Measurements from ENCODE around the gene NLGN4Y.

NLGN4Y gene

DNA sequence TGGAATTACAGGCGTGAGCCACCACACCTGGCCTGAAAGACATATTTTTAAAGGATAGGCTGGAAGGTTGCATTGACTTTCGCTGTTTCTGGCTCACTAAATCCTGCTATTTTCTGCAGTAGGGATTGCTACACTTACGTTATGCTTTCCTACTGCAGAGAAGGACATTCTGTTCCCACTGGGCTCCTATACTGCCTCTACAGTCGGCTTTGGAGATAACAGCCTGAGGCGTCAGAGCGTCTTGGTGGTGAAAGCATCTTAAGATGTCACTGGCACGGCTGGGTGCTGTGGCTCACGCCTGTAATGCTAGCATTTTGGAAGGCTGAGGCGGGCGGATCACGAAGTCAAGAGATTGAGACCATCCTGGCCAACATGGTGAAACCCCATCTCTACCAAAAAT, 77.0 kb downstream of the NLGN4Y start:
- Histone ChIP-seq H3K36me3 (ENCODE audit: control insufficient read depth in 4 of 4, insufficient read depth in 4 of 4, low read length in 3 of 4) (no peaks in the 10 kb centered on the region), H3K27ac (ENCODE audit: insufficient read depth in 1 of 2, low read depth in 1 of 2, low read length in 2 of 2, poor library complexity in 1 of 2, severe bottlenecking in 2 of 2) (no peak overlapping the region), H3K4me3 (ENCODE audit: control insufficient read depth in 1 of 7, extremely low read depth in 1 of 7, insufficient read depth in 4 of 7, low read depth in 2 of 7, low read length in 6 of 7) (no peak overlapping the region), H3K9me3 (ENCODE audit: control extremely low read depth in 1 of 5, control insufficient read depth in 4 of 5, insufficient read depth in 2 of 5, low read depth in 1 of 5, low read length in 4 of 5) (no peaks in the 10 kb centered on the region), H3K4me1 (ENCODE audit: control extremely low read depth in 1 of 4, control insufficient read depth in 4 of 4, insufficient read depth in 4 of 4, low read length in 3 of 4) (no peaks in the 10 kb centered on the region), H3K27me3 (replicated peaks in 2 of 5; ENCODE audit: control insufficient read depth in 4 of 5, insufficient read depth in 5 of 5, low read length in 4 of 5) (no peaks in the 10 kb centered on the region)
- no peak for DNase-seq
- CTCF ChIA-PET: no interaction called here
- POLR2A ChIA-PET: no interaction called here
- WGBS (ENCODE audit: insufficient coverage): no CpG with 5 or more reads among the region's 11 CpGs

DNA sequence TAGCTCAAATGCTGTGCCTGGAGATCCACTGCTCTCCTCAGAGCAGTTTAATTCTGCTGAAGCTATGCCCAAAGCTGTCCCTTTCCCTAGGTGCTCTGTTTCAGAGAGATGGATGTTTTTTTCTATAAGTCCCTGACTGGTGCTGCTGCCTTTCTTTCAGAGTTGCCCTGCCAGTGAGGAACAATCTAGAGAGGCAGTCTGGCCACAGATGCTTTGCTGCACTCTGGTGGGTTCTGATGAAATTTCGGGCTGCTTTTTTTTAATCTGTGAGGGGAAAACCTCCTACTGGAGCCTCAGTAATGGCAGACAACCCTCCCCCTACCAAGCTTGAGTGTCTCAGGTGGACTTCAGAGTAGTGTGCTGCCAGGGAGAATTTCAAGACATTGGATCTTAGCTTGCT, 93.3 kb downstream of the NLGN4Y start:
- no peaks in the 10 kb centered on the region for H3K9me3 ChIP-seq (ENCODE audit: control extremely low read depth in 1 of 5, control insufficient read depth in 4 of 5, insufficient read depth in 2 of 5, low read depth in 1 of 5, low read length in 4 of 5)
- H3K4me1 ChIP-seq (ENCODE audit: control extremely low read depth in 1 of 4, control insufficient read depth in 4 of 4, insufficient read depth in 4 of 4, low read length in 3 of 4): no peaks in the 10 kb centered on the region
- no peak for DNase-seq
- H3K36me3 ChIP-seq (ENCODE audit: control insufficient read depth in 4 of 4, insufficient read depth in 4 of 4, low read length in 3 of 4): no peaks in the 10 kb centered on the region
- H3K27me3 ChIP-seq (replicated peaks in 2 of 5; ENCODE audit: control insufficient read depth in 4 of 5, insufficient read depth in 5 of 5, low read length in 4 of 5): no peaks in the 10 kb centered on the region
- ChIA-PET POLR2A (no interaction called here), CTCF (no interaction called here)
- no peak overlapping the region for H3K27ac ChIP-seq (ENCODE audit: insufficient read depth in 1 of 2, low read depth in 1 of 2, low read length in 2 of 2, poor library complexity in 1 of 2, severe bottlenecking in 2 of 2)
- H3K4me3 ChIP-seq (ENCODE audit: control insufficient read depth in 1 of 7, extremely low read depth in 1 of 7, insufficient read depth in 4 of 7, low read depth in 2 of 7, low read length in 6 of 7): no peak overlapping the region
- WGBS (ENCODE audit: insufficient coverage): no CpG with 5 or more reads among the region's 1 CpG

DNA sequence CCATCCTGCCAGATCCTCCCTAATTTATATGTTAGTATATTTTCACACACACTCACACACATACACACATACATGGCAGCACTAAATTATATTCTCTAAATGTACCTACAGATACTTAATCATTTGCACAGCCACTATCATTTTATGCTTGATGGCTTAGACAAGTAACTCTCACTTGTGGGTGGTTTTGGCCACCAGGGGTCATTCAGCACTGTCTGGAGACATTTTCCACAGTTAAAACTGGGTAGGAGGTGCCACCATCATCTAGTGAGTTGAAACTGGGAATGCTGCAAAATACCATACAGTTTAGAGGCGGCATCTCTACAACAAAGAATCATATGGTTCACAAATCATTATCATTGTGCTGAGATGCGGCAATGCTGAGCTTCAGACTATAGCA, 94.2 kb downstream of the NLGN4Y start:
- Histone ChIP-seq H3K27ac (ENCODE audit: insufficient read depth in 1 of 2, low read depth in 1 of 2, low read length in 2 of 2, poor library complexity in 1 of 2, severe bottlenecking in 2 of 2) (no peak overlapping the region), H3K4me3 (ENCODE audit: control insufficient read depth in 1 of 7, extremely low read depth in 1 of 7, insufficient read depth in 4 of 7, low read depth in 2 of 7, low read length in 6 of 7) (no peak overlapping the region), H3K27me3 (replicated peaks in 2 of 5; ENCODE audit: control insufficient read depth in 4 of 5, insufficient read depth in 5 of 5, low read length in 4 of 5) (no peaks in the 10 kb centered on the region), H3K36me3 (ENCODE audit: control insufficient read depth in 4 of 4, insufficient read depth in 4 of 4, low read length in 3 of 4) (no peaks in the 10 kb centered on the region), H3K9me3 (ENCODE audit: control extremely low read depth in 1 of 5, control insufficient read depth in 4 of 5, insufficient read depth in 2 of 5, low read depth in 1 of 5, low read length in 4 of 5) (no peaks in the 10 kb centered on the region), H3K4me1 (ENCODE audit: control extremely low read depth in 1 of 4, control insufficient read depth in 4 of 4, insufficient read depth in 4 of 4, low read length in 3 of 4) (no peaks in the 10 kb centered on the region)
- ChIA-PET POLR2A (no interaction called here), CTCF (no interaction called here)
- WGBS (ENCODE audit: insufficient coverage): no CpG with 5 or more reads among the region's 2 CpGs
- DNase-seq: no peak

DNA sequence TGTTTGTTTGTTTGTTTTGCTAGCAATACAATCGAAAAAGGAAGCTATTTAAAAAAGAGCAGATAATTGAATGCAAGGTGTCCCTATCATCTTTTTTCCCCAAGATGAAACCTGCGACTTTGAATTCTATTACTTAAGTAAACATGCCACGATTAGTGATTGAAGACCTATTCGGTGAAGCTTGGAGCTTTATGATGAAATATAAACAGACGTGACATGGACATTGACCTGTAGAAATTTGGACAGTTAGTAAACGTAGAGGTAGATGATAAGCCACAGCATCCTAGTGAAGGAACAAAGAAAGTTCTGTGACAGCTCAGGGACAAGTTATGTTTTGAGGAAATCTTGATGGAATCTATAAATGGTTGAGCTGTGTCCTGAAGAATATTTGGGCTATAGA, 103.9 kb downstream of the NLGN4Y start:
- Histone ChIP-seq H3K4me1 (ENCODE audit: control extremely low read depth in 1 of 4, control insufficient read depth in 4 of 4, insufficient read depth in 4 of 4, low read length in 3 of 4) (no peaks in the 10 kb centered on the region), H3K36me3 (ENCODE audit: control insufficient read depth in 4 of 4, insufficient read depth in 4 of 4, low read length in 3 of 4) (no peaks in the 10 kb centered on the region), H3K27me3 (replicated peaks in 2 of 5; ENCODE audit: control insufficient read depth in 4 of 5, insufficient read depth in 5 of 5, low read length in 4 of 5) (no peaks in the 10 kb centered on the region), H3K27ac (ENCODE audit: insufficient read depth in 1 of 2, low read depth in 1 of 2, low read length in 2 of 2, poor library complexity in 1 of 2, severe bottlenecking in 2 of 2) (no peak overlapping the region), H3K4me3 (ENCODE audit: control insufficient read depth in 1 of 7, extremely low read depth in 1 of 7, insufficient read depth in 4 of 7, low read depth in 2 of 7, low read length in 6 of 7) (no peak overlapping the region), H3K9me3 (ENCODE audit: control extremely low read depth in 1 of 5, control insufficient read depth in 4 of 5, insufficient read depth in 2 of 5, low read depth in 1 of 5, low read length in 4 of 5) (no peaks in the 10 kb centered on the region)
- ChIA-PET CTCF (no interaction called here), POLR2A (no interaction called here)
- WGBS (ENCODE audit: insufficient coverage): no CpG with 5 or more reads among the region's 6 CpGs
- no peak for DNase-seq

DNA sequence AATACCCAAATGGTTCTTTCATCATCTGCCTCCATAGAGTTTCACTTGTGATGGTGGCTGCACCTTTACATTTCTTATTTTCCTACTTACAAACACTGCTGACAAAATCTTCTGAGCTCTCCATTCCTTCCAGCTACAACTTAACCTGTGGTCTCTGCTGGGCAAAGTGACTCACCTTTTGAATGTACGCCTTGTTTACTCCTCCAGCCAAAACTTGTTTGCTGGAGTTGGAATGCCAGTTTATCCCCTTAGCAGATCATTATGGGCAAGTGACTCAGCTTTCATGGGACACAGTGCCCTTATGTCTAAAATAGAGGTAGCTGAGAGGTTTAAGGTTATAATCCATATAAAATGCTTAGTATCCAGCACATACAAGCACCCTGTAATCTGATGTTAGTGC, 107.3 kb downstream of the NLGN4Y start:
- Histone ChIP-seq H3K36me3 (ENCODE audit: control insufficient read depth in 4 of 4, insufficient read depth in 4 of 4, low read length in 3 of 4) (no peaks in the 10 kb centered on the region), H3K4me3 (ENCODE audit: control insufficient read depth in 1 of 7, extremely low read depth in 1 of 7, insufficient read depth in 4 of 7, low read depth in 2 of 7, low read length in 6 of 7) (no peak overlapping the region), H3K27me3 (replicated peaks in 2 of 5; ENCODE audit: control insufficient read depth in 4 of 5, insufficient read depth in 5 of 5, low read length in 4 of 5) (no peaks in the 10 kb centered on the region), H3K9me3 (ENCODE audit: control extremely low read depth in 1 of 5, control insufficient read depth in 4 of 5, insufficient read depth in 2 of 5, low read depth in 1 of 5, low read length in 4 of 5) (no peaks in the 10 kb centered on the region), H3K27ac (ENCODE audit: insufficient read depth in 1 of 2, low read depth in 1 of 2, low read length in 2 of 2, poor library complexity in 1 of 2, severe bottlenecking in 2 of 2) (no peak overlapping the region), H3K4me1 (ENCODE audit: control extremely low read depth in 1 of 4, control insufficient read depth in 4 of 4, insufficient read depth in 4 of 4, low read length in 3 of 4) (no peaks in the 10 kb centered on the region)
- no CpG with 5 or more reads among the region's 1 CpG for WGBS (ENCODE audit: insufficient coverage)
- ChIA-PET POLR2A (no interaction called here), CTCF (no interaction called here)
- DNase-seq: no peak

DNA sequence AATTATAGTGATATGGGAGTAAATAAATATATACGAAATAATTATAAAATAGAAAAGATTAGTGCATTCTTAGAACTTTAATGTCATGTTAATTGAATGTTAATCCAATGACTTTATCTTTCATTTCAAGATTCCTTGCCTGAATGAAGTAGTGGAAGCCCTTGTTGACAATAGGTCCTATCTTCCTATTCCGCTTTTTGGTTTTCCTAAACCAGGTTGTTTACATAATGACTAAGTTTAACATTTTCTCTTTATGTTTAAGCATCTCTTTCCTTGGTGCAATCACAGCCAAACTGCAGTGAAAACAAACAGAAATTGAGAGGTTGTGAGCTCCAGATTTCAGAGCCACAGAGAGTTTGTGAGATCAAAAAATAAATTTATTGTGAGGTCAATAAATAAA, 109.4 kb downstream of the NLGN4Y start:
- Histone ChIP-seq H3K4me1 (ENCODE audit: control extremely low read depth in 1 of 4, control insufficient read depth in 4 of 4, insufficient read depth in 4 of 4, low read length in 3 of 4) (no peaks in the 10 kb centered on the region), H3K27me3 (replicated peaks in 2 of 5; ENCODE audit: control insufficient read depth in 4 of 5, insufficient read depth in 5 of 5, low read length in 4 of 5) (no peaks in the 10 kb centered on the region), H3K36me3 (ENCODE audit: control insufficient read depth in 4 of 4, insufficient read depth in 4 of 4, low read length in 3 of 4) (no peaks in the 10 kb centered on the region), H3K27ac (ENCODE audit: insufficient read depth in 1 of 2, low read depth in 1 of 2, low read length in 2 of 2, poor library complexity in 1 of 2, severe bottlenecking in 2 of 2) (no peak overlapping the region), H3K4me3 (ENCODE audit: control insufficient read depth in 1 of 7, extremely low read depth in 1 of 7, insufficient read depth in 4 of 7, low read depth in 2 of 7, low read length in 6 of 7) (no peak overlapping the region), H3K9me3 (ENCODE audit: control extremely low read depth in 1 of 5, control insufficient read depth in 4 of 5, insufficient read depth in 2 of 5, low read depth in 1 of 5, low read length in 4 of 5) (no peaks in the 10 kb centered on the region)
- CTCF ChIA-PET: no interaction called here
- WGBS (ENCODE audit: insufficient coverage): no CpG with 5 or more reads among the region's 2 CpGs
- POLR2A ChIA-PET: no interaction called here
- no peak for DNase-seq

DNA sequence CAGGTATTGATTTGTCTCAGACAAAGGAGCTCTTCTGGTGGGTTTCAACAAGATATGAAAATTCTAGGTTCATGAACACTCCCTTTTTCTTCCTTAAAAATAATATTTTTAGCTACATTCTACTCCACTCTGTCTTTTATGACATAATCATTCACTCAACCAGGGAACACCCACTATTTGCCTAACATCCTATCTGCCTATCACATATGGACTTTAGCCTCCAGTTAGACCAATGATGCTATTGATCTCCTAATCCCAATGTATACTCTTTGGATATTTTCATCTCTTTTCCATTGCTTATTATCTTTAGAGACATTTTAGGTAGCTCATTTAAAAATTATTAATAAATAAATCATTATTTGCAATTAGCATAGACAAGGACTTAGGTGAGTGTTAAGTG, 110.6 kb downstream of the NLGN4Y start:
- no peaks in the 10 kb centered on the region for H3K36me3 ChIP-seq (ENCODE audit: control insufficient read depth in 4 of 4, insufficient read depth in 4 of 4, low read length in 3 of 4)
- CTCF ChIA-PET: no interaction called here
- no peak for DNase-seq
- H3K27ac ChIP-seq (ENCODE audit: insufficient read depth in 1 of 2, low read depth in 1 of 2, low read length in 2 of 2, poor library complexity in 1 of 2, severe bottlenecking in 2 of 2): no peak overlapping the region
- no peak overlapping the region for H3K4me3 ChIP-seq (ENCODE audit: control insufficient read depth in 1 of 7, extremely low read depth in 1 of 7, insufficient read depth in 4 of 7, low read depth in 2 of 7, low read length in 6 of 7)
- POLR2A ChIA-PET: no interaction called here
- H3K27me3 ChIP-seq (replicated peaks in 2 of 5; ENCODE audit: control insufficient read depth in 4 of 5, insufficient read depth in 5 of 5, low read length in 4 of 5): no peaks in the 10 kb centered on the region
- no peaks in the 10 kb centered on the region for H3K9me3 ChIP-seq (ENCODE audit: control extremely low read depth in 1 of 5, control insufficient read depth in 4 of 5, insufficient read depth in 2 of 5, low read depth in 1 of 5, low read length in 4 of 5)
- H3K4me1 ChIP-seq (ENCODE audit: control extremely low read depth in 1 of 4, control insufficient read depth in 4 of 4, insufficient read depth in 4 of 4, low read length in 3 of 4): no peaks in the 10 kb centered on the region

DNA sequence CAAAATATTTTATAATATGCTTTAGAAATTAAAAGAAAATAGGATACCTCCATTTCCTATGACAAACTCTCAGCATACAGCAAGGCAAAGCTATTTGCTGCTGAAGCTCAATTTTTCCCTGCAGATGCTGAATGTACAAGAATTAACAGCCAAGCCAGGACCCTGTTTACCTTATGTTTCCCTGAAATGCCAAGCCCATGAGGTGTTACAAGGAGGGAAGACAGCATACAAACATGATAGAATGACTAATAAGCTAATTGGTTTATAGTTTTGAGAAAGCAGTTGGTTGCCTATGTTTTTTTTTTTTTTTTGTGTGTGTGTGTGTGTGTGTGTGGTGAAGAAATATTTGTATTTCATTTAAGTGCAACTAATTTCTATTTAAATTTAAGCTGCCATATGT, 113.2 kb downstream of the NLGN4Y start:
- no peaks in the 10 kb centered on the region for H3K36me3 ChIP-seq (ENCODE audit: control insufficient read depth in 4 of 4, insufficient read depth in 4 of 4, low read length in 3 of 4)
- DNase-seq: no peak
- POLR2A ChIA-PET: no interaction called here
- CTCF ChIA-PET: no interaction called here
- H3K4me3 ChIP-seq (ENCODE audit: control insufficient read depth in 1 of 7, extremely low read depth in 1 of 7, insufficient read depth in 4 of 7, low read depth in 2 of 7, low read length in 6 of 7): no peak overlapping the region
- H3K27me3 ChIP-seq (replicated peaks in 2 of 5; ENCODE audit: control insufficient read depth in 4 of 5, insufficient read depth in 5 of 5, low read length in 4 of 5): no peaks in the 10 kb centered on the region
- no peaks in the 10 kb centered on the region for H3K4me1 ChIP-seq (ENCODE audit: control extremely low read depth in 1 of 4, control insufficient read depth in 4 of 4, insufficient read depth in 4 of 4, low read length in 3 of 4)
- no peaks in the 10 kb centered on the region for H3K9me3 ChIP-seq (ENCODE audit: control extremely low read depth in 1 of 5, control insufficient read depth in 4 of 5, insufficient read depth in 2 of 5, low read depth in 1 of 5, low read length in 4 of 5)
- H3K27ac ChIP-seq (ENCODE audit: insufficient read depth in 1 of 2, low read depth in 1 of 2, low read length in 2 of 2, poor library complexity in 1 of 2, severe bottlenecking in 2 of 2): no peak overlapping the region
